ENCODE measurements around the gene PTPN14. TPM values are rescaled to one million over a fixed set of nuclear protein-coding genes. Genes with fewer than 3 reads are reported as not detected.

The PTPN14 gene
- total RNA-seq, 1 donor from 2014 or later = 42.4 TPM

DNA sequence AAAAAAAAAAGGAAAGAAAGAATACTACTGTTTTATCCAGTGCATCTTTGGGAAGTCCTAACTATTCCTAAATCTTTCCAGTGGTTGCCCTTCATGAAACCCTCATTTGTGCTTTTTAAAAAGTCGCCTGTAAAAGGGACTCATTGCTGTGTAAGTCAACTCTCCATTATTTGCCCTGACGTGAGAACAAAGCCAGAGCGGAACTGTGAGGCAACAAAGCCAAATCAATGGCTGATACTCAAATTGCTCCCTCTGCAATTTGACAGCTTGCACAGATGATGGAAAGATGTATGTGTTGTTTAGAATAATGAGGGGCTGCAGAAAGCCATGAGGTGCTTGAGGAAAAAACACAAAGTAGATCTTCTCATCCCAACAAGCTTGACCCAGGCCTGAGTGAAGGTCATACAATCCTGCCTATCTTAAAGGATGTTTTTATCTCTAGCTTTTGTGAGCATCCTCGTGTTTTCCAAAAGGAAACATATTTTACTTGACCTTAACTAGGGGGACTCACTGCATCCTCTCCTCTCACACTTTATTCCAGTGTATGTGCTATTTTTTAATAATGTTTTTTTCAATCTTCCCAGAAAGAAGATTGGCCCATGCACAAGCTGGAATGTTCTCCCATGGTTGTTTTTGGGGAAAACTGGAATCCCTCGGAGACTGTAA is 237.1 kb downstream of the PTPN14 start:
- DNase-seq (ENCODE audit: low spot score) = no peak

DNA sequence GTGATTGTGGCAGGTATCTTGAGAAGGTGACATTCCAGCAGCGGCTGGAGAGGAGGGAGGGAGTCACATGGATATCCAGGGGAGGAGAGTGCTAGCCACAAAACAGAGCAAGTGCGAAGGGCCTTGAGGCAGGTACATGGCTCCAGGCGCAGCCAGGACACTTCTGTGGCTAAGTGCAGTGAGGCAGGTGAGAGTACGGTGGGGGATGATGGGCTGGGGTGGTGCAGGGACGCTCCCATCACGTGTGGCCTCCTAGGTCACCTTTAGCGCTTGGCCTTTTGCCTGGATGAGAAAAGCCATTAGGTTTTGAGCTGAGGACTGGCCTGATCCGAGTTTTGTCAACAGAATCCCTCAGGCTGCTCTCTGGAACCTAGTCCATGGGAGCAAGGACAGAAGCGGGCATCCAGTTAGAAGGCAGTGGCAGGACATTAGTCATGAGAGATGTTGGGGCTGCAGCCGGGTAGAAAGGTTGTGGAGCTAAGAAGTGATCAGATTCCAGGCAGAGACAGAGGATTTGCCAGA is 238.8 kb downstream of the PTPN14 start:
- DNase-seq (ENCODE audit: low spot score) = no peak

DNA sequence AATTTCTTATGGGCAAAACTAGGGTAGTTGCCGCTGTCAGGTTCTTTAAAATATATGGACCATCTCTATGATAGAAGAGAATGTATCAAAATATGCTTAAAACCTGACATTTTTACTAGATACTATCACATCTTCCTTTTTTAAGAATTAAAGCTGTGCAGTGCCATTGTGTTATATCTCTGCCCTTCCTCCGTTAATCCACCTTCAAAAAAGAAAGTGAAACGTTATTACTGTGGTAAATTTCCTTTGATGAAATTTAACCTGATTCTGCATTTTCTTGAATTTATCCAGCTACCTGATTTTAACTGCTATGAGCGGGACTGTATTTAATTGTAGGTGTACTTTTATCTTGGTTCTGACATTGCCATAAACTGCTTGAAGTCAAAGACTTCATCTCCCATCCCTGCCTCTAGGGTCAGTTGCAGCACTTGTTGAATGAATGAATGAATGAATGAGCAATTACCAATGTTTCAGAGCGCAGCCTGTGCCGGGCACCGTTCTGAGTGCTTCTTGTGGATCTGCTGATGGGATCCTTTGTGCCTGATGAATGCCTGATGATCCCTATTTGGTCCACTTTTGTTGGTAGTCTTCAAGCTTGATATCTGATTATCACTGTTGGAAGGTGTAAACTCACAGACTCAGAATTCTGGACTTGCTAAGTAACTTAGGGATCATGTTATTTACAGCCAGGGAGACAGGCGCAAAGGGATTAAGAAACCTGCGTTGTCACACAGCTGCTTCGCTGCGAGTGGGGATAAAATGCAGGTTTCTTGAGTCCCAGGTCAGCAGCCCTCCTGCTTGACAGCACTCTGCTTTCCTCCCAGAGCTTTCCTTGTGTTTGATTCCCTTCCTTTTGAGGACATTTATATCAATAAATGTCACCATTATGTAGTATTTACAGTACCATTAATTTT is 240.4 kb downstream of the PTPN14 start:
- no peak for DNase-seq (ENCODE audit: low spot score)

DNA sequence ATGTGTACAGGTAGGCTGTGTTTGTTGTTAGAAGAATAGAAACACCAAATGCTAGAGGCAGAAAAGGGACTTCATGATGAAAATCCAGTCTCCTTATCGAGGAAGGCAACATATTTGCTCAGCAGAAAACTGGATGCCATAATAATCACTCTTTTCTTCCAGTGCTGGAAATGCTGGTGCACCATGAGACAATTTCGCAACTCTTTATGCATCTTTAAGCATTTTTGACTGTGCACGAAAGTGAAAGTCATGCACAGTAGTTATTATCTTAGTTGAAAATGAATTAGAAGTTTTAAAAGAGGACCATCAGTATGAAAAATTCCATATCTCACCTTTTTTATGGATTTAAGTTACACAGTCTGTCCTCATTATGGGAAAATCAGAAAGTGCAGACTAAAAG is 241.4 kb downstream of the PTPN14 start:
- DNase-seq (ENCODE audit: low spot score) = peak; percentile 70

DNA sequence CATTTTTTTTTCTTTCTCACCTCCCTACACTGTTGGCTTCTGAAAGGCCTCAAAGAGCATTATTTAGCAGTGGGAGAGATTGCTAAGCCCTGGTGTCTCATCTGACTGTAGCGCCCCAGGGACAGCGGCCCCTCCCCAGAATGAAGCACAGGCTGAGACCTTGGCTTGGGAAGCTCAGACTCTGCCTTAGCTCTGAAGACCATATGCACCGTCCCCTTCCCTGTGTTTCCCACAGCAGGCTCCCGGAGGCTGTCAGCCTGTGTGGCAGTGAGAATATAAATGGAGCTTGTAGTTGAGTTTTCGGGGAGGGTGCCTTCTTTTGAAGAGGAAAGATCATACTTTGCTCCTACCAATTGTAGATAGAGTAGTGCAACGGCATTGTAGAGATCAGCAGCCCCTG is 245.1 kb downstream of the PTPN14 start:
- no peak for DNase-seq (ENCODE audit: low spot score)

DNA sequence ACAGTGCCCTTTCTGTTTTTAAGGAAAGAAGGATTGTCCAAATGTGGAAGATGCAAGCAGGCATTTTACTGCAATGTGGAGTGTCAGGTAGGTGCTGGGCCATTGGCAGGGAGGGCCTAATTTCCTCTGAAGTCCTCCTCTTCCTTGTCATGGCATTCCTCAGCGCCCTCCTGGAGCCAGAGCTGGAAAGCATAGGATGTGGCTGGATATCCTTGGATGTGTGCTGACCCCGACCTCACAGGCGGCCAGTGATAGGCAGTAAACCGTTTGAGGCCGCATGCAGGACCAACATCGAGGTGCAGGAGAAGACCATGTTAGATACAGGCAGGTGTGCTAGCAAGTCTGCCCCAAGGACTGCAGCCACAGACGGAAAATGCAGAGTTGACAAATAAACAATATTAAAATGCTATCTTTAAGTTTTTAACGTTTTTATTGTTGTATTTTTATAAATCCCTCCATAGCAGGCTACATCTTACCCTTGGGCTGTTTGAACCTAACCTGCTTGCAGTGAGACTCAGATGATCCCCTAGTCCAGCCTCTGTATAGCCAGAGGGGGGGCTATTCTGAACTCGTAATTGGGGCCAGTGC is 246.1 kb downstream of the PTPN14 start:
- DNase-seq (ENCODE audit: low spot score) = no peak

DNA sequence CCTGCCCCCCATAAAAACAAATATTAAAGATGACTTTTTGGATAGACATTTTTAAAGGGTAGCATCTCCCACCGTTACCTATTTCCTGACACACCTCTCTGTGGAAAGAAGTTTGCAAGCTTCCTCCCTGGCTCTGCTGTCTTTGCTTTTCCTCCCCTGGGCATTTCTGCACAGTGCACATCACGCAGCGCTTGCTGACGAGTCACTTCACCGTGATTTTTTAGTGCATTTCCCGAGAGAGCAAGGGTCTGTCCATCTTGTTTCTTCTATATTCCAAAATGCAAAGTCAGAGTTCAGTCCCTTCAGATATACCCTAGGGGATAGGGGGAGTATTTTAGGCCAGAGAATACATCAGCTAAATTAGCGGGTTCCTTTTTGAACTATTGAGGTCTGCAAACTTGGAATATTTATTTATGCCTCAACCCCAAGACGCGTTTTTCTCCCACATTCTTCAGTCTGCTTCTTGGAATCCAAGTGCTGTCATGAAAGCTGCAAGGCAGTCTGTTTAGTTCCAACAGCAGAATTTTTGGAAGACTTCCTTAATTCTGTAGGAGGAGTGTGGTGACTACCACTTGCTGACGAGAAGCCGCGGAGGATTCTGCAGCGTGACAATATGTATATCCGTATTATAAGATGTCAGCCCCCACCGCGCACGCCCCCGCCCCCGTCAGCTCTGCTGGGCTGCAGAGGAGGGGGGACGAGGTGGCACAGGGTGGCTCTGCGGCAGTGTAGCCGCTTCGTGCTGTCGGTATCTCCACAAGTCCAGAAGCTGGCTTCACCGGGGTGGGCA is 248.1 kb downstream of the PTPN14 start:
- peak; percentile 69 for DNase-seq (ENCODE audit: low spot score)

DNA sequence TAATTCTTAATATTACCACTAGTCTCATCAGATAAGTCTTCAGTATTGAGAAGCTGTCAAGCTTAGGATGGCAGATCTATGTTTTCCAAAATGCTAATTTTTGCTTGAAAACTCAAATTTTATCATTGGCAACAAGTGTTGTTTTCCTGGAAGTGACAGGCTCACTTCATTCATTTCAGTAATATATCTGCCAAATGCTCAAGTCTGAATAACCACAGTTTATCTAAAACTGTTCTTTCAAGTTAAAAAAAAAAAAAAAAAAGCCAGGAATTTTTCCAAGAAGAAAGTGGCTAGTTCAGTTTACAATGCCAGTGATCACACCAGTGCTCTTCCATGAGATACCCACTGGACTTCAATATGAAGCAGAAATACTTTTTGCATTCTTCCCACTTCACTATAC is 249.9 kb downstream of the PTPN14 start:
- DNase-seq (ENCODE audit: low spot score) = no peak

DNA sequence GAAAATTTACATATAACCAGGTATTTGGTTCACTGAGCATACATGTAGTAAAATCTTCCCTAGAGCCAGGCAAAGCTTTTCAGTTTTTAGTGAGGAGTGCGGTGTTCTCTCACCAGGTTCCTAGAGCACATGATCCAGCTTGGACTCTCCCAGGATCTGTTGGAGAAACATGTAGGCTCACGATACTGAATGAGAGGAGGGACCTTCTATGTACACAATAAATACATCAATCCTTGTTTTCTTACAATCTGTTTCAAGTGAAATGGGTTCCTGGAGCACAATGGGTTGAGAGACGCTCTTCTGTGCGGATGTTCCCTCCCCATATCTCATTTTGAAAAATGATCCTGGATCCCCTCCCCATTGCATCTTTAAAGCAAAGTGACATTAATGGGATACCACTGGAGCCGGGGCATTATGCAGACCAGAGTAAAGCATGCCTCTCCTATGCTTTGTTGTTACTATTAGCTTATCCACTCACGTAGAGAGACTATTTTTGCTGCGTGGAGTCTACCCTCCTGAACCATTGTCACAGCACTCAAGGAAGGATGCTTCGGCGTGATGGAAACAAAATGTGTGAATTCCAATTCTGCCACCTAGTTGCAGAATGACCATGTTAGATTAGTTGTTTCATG is 251.1 kb downstream of the PTPN14 start:
- DNase-seq (ENCODE audit: low spot score) = no peak

Other genes starting within 250 kb of the PTPN14 start
- 16.9 TPM for gene CENPF, start 51.6 kb upstream of the PTPN14 start, total RNA-seq (ENCODE audit: insufficient read depth, low replicate concordance)

Data from umbilical cord (tissue), 2 donors.